ENCODE measurements around the gene GAPDHS. TPM values are rescaled to one million over a fixed set of nuclear protein-coding genes. Genes with fewer than 3 reads are reported as not detected.

GAPDHS gene
- total RNA-seq, 1 experiment from 2014 or later, result not detected

DNA sequence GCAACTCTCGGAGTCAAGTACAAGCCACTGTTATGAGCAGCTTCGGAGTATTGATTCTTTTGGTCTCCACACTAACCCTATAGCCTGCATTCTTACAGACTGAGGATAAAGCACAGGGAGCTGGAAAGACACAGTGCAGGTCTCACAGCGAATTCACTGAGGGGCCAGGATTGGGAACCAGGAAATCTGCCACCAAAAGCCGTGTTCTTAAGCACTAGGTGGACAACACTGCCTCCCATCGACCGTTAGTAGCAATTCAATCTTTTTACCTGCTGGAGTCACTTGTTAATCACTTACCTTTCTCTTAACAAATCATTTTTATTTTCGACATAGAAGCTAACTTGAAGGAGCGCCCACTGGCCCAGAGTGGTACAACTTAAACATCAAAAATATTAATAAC is 59.0 kb downstream of the GAPDHS start:
- H3K4me3 ChIP-seq (replicated peaks in 1 of 2; ENCODE audit: low read depth in 1 of 2, low read length in 2 of 2), result no peak overlapping the region
- no peaks in the 10 kb centered on the region for H3K79me2 ChIP-seq (ENCODE audit: insufficient read depth, low read length)
- H3K9me2 ChIP-seq (ENCODE audit: insufficient read depth), result no peaks in the 10 kb centered on the region
- RAD21 ChIA-PET (ENCODE audit: low non-redundant PET in 1 of 2, low total read pairs in 2 of 2, uncharacterized antibody in 2 of 2, unreplicated experiment in 2 of 2), result no interaction called here
- no peaks in the 10 kb centered on the region for H4K20me1 ChIP-seq (ENCODE audit: insufficient read depth)
- CTCF ChIA-PET, result interaction anchor here (0.6 to 1.5 kb wide), 7 partner anchors 10 to 97 kb away, joined by 3 to 4 read pairs (median 3); no protein-coding TSS in a partner anchor
- peak overlapping the region; percentile 18 for H2AFZ ChIP-seq (ENCODE audit: low read depth, low read length, poor library complexity, severe bottlenecking)
- TF ChIP-seq, protein P1, sequence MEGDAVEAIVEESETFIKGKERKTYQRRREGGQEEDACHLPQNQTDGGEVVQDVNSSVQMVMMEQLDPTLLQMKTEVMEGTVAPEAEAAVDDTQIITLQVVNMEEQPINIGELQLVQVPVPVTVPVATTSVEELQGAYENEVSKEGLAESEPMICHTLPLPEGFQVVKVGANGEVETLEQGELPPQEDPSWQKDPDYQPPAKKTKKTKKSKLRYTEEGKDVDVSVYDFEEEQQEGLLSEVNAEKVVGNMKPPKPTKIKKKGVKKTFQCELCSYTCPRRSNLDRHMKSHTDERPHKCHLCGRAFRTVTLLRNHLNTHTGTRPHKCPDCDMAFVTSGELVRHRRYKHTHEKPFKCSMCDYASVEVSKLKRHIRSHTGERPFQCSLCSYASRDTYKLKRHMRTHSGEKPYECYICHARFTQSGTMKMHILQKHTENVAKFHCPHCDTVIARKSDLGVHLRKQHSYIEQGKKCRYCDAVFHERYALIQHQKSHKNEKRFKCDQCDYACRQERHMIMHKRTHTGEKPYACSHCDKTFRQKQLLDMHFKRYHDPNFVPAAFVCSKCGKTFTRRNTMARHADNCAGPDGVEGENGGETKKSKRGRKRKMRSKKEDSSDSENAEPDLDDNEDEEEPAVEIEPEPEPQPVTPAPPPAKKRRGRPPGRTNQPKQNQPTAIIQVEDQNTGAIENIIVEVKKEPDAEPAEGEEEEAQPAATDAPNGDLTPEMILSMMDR (IDR thresholded peaks at IDR 0.05 in 2 of 3, conservative IDR thresholded peaks at IDR 0.05 in 1 of 3; ENCODE audit: borderline replicate concordance in 1 of 3, insufficient read depth in 1 of 3, low read depth in 2 of 3, low read length in 2 of 3), result peak; percentile 52 to 70 (median 59); a peak in 5 of 6 replicates
- TF ChIP-seq RAD21 (IDR thresholded peaks at IDR 0.05; ENCODE audit: low read depth) (peak; percentile 64), JUND (IDR thresholded peaks at IDR 0.05) (no peak), POLR2A (IDR thresholded peaks at IDR 0.05; ENCODE audit: borderline replicate concordance, extremely low read depth, insufficient read depth, insufficient read length) (no peak), SIN3A (IDR thresholded peaks at IDR 0.05; ENCODE audit: low read depth) (no peak)
- TF ChIP-seq, protein P2, sequence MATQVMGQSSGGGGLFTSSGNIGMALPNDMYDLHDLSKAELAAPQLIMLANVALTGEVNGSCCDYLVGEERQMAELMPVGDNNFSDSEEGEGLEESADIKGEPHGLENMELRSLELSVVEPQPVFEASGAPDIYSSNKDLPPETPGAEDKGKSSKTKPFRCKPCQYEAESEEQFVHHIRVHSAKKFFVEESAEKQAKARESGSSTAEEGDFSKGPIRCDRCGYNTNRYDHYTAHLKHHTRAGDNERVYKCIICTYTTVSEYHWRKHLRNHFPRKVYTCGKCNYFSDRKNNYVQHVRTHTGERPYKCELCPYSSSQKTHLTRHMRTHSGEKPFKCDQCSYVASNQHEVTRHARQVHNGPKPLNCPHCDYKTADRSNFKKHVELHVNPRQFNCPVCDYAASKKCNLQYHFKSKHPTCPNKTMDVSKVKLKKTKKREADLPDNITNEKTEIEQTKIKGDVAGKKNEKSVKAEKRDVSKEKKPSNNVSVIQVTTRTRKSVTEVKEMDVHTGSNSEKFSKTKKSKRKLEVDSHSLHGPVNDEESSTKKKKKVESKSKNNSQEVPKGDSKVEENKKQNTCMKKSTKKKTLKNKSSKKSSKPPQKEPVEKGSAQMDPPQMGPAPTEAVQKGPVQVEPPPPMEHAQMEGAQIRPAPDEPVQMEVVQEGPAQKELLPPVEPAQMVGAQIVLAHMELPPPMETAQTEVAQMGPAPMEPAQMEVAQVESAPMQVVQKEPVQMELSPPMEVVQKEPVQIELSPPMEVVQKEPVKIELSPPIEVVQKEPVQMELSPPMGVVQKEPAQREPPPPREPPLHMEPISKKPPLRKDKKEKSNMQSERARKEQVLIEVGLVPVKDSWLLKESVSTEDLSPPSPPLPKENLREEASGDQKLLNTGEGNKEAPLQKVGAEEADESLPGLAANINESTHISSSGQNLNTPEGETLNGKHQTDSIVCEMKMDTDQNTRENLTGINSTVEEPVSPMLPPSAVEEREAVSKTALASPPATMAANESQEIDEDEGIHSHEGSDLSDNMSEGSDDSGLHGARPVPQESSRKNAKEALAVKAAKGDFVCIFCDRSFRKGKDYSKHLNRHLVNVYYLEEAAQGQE (IDR thresholded peaks at IDR 0.05; ENCODE audit: low read depth), result no peak
- no peak overlapping the region for H3K9ac ChIP-seq (ENCODE audit: low read length)
- H3K36me3 ChIP-seq (ENCODE audit: control insufficient read depth in 1 of 2, insufficient read depth in 2 of 2, low read length in 2 of 2), result no peaks in the 10 kb centered on the region
- POLR2A ChIA-PET, result interaction anchor here (1.3 kb wide), 1 partner anchor 21 kb away, joined by 4 read pairs; the partner anchor contains the start of gene HAUS5
- BruUV-seq (replicated peaks), result no TSS peak
- intact Hi-C loops (cut with micrococcal nuclease), result no loop called here
- H3K4me2 ChIP-seq (ENCODE audit: low read length), result no peak overlapping the region
- no peaks in the 10 kb centered on the region for H3K9me3 ChIP-seq (ENCODE audit: control insufficient read depth in 1 of 2, insufficient read depth in 1 of 2, low read depth in 1 of 2, low read length in 2 of 2)
- H3K27me3 ChIP-seq (ENCODE audit: insufficient read depth, low read length), result no peaks in the 10 kb centered on the region
- H3K4me1 ChIP-seq (ENCODE audit: control insufficient read depth in 1 of 2, insufficient read depth in 2 of 2, low read length in 2 of 2), result no peaks in the 10 kb centered on the region
- ATAC-seq (peak; percentile 78), DNase-seq (ENCODE audit: low read depth, low spot score) (peak; percentile 53)
- H3K27ac ChIP-seq (ENCODE audit: low read depth, low read length), result no peak overlapping the region

Other genes with a start within 250 kb of the GAPDHS start
- 0.17 TPM for gene MAG, start 241.3 kb upstream of the GAPDHS start, total RNA-seq (2021; ENCODE audit: unreplicated experiment)
- gene CD22, start 204.3 kb upstream of the GAPDHS start, total RNA-seq (2021; ENCODE audit: unreplicated experiment), result 7.0 TPM
- not detected for gene FFAR1, start 185.6 kb upstream of the GAPDHS start, total RNA-seq (2021; ENCODE audit: unreplicated experiment)
- not detected for gene FFAR3, start 175.0 kb upstream of the GAPDHS start, total RNA-seq (2021; ENCODE audit: unreplicated experiment)
- gene GPR42, start 162.4 kb upstream of the GAPDHS start, total RNA-seq (2021; ENCODE audit: unreplicated experiment), result not detected
- not detected for gene FFAR2, start 85.2 kb upstream of the GAPDHS start, total RNA-seq (2021; ENCODE audit: unreplicated experiment)
- gene KRTDAP, start 43.0 kb upstream of the GAPDHS start, total RNA-seq (2021; ENCODE audit: unreplicated experiment), result 0.74 TPM
- gene DMKN, start 19.8 kb upstream of the GAPDHS start, total RNA-seq (2021; ENCODE audit: unreplicated experiment), result 246 TPM
- gene SBSN, start 5.1 kb upstream of the GAPDHS start, total RNA-seq (2021; ENCODE audit: unreplicated experiment), result 0.66 TPM
- 128 TPM for gene TMEM147, start 12.2 kb downstream of the GAPDHS start, total RNA-seq (2021; ENCODE audit: unreplicated experiment)
- 0.27 TPM for gene ATP4A, start 30.2 kb downstream of the GAPDHS start, total RNA-seq (2021; ENCODE audit: unreplicated experiment)
- not detected for gene PMIS2, start 52.7 kb downstream of the GAPDHS start, total RNA-seq (2021; ENCODE audit: unreplicated experiment)
- 31.7 TPM for gene HAUS5, start 79.3 kb downstream of the GAPDHS start, total RNA-seq (2021; ENCODE audit: unreplicated experiment)
- gene RBM42, start 95.6 kb downstream of the GAPDHS start, total RNA-seq (2021; ENCODE audit: unreplicated experiment), result 87.2 TPM
- 1.5 TPM for gene ETV2, start 108.3 kb downstream of the GAPDHS start, total RNA-seq (2021; ENCODE audit: unreplicated experiment)
- 496 TPM for gene COX6B1, start 114.9 kb downstream of the GAPDHS start, total RNA-seq (2021; ENCODE audit: unreplicated experiment)
- gene UPK1A, start 133.1 kb downstream of the GAPDHS start, total RNA-seq (2021; ENCODE audit: unreplicated experiment), result 0.69 TPM
- gene ZBTB32, start 171.1 kb downstream of the GAPDHS start, total RNA-seq (2021; ENCODE audit: unreplicated experiment), result not detected
- 29.9 TPM for gene KMT2B, start 184.5 kb downstream of the GAPDHS start, total RNA-seq (2021; ENCODE audit: unreplicated experiment)
- 8.3 TPM for gene IGFLR1, start 209.0 kb downstream of the GAPDHS start, total RNA-seq (2021; ENCODE audit: unreplicated experiment)
- 15.6 TPM for gene U2AF1L4, start 212.0 kb downstream of the GAPDHS start, total RNA-seq (2021; ENCODE audit: unreplicated experiment)
- 55.3 TPM for gene PSENEN, start 212.2 kb downstream of the GAPDHS start, total RNA-seq (2021; ENCODE audit: unreplicated experiment)
- 10.1 TPM for gene LIN37, start 215.1 kb downstream of the GAPDHS start, total RNA-seq (2021; ENCODE audit: unreplicated experiment)
- 0.93 TPM for gene HSPB6, start 223.6 kb downstream of the GAPDHS start, total RNA-seq (2021; ENCODE audit: unreplicated experiment)
- 42.5 TPM for gene PROSER3, start 224.7 kb downstream of the GAPDHS start, total RNA-seq (2021; ENCODE audit: unreplicated experiment)
- 30.2 TPM for gene ARHGAP33, start 242.1 kb downstream of the GAPDHS start, total RNA-seq (2021; ENCODE audit: unreplicated experiment)